Stimulated activated CD8-positive, alpha-beta memory T cell treated with anti-CD3 and anti-CD28 coated beads, Interleukin-15, amount 100 ng/mL, for 4 hours (primary cell): Measurements from ENCODE around the gene JMJD1C.
"Not testable (repeated sequence)": the region's sequence is repeated elsewhere in the genome, so short reads cannot be mapped to it uniquely, and the experiment has no call there.

Experiments used
- DNase-seq, 2 donors: peaks; one replicate each; pipeline ENCODE4 v3.0.0-alpha.2; 2020; ENCODE audit warnings: low read depth in 2 of 2

Gene JMJD1C

DNA sequence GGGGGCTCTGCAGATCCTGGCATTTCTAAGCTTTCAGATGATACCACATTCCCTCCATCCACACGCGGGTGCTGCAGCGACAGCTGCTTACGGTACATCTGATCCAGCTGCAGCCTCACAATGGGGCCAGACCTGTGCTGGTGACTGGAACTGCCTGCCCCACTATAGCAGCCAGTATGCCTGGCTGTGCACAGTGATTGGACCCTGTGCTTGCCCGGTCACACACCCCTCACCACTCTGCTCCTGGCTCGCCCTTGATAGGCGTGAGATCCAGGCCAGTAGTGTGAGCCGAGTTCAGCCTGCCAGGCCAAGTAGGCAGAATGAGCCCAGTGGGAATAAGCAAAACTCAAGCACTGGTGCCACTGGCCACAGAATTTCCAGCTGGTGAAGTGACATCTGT is 167.8 kb downstream of the JMJD1C start:
- no peak for DNase-seq

DNA sequence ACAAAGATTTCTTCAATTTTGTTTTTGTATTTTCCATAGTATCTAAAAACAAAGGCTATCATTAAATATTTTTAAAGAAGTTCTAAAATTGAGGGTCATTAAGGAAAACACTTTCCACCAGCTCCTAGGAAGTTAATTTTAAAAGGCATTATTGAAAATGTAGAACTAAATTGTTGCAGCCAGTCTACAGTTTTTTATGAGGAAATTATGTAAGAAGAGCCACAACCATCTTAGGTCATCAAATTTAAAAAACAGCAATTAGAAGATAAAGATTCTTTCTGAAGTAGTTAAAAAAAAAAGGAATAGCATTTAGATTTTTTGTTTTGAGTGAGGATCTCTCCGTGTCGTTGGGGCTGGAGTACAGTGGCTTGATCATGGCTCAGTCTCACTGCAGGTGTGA is 171.0 kb downstream of the JMJD1C start:
- DNase-seq: no peak

DNA sequence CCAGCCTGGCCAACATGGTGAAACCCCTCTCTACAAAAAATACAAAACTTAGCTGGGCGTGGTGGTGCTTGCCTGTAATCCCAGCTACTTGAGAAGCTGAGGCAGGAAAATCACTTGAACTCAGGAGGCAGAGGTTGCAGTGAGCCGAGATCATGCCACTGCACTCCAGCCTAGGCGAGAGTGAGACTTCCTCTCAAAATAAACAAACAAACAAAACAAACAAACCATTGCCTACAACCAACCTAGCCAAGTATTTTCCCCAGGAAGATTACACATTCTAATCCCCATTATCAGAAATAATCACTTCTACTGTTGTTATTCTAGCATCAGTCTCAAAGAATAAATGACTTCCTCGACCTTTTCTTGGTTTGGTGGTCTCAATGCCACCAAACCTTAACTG is 172.9 kb downstream of the JMJD1C start:
- DNase-seq: not testable (repeated sequence)

DNA sequence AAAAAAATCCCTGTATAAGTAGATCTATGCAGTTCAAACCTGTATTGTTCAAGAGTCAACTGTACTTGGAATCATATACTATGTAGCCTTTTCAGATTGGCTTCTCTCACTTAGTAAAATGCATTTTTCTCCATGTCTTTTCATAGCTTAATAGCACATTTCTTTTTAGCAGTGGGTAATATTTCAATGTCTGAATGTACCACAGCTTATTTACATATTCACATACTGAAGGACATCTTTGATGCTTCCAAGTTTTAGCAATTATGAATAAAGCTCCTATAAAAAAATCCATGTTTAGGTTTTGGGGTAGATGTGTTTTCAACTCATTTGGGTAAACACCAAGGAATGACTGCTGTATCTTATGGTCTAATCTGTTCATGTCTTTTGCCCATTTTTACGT is 177.6 kb downstream of the JMJD1C start:
- DNase-seq: no peak

DNA sequence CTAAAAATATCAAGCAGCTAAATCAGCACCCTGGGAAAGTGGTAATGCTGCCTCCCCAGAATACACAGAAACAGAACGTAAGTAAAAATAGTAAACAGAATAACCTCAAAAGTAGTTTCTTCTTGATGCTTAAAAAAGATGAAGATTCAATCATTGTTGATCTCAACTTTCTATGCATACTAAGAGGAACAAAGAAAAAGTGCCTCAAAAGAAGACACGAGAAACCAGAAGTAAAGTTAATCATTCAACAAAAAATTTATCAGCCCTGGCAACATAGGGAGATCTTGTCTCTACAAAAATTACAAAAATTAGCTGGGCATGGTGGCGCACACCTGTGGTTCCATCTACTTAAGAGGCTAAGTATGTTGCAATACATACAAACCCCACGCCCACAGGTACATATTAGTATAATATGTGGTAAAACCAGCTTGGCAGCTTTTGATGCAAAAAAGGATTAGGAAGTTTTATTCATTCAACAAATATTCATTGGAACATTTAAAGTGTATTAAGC is 179.0 kb downstream of the JMJD1C start:
- no peak for DNase-seq

DNA sequence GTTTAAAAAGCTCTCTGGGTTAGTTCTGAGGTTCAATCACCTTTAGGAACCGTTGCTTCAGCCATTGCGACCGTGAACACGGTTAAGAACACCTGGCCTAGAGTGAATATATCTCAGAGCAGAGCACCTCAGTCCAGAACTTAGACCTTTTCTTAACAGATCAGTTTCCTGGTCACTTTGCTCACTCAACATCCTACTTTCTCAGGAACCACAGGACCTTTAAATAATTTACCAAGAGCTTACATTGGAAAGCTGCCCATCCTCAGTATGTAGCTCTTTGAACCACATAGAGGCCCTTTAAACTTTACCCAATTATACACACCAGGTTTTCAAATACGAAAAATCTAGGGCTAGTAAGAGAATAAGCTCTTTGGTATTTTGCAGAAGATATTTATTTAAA is 179.4 kb downstream of the JMJD1C start:
- DNase-seq: no peak

DNA sequence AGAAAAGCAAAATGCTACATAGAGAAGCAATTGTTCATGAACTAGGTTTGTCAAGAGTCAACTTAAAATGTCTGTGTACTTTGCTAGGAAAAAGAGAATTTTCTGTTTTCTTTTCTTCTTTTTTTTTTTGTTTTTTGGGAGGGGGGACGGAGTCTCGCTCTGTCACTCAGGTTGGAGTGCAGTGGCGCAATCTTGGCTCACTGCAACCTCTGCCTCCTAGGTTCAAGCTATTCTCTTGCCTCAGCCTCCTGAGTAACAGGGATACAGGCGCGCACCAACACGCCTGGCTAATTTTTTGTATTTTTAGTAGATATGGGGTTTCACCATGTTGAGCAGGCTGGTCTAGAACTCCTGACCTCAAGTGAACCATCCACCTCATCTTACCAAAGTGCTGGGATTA is 181.9 kb downstream of the JMJD1C start:
- DNase-seq: not testable (repeated sequence)

DNA sequence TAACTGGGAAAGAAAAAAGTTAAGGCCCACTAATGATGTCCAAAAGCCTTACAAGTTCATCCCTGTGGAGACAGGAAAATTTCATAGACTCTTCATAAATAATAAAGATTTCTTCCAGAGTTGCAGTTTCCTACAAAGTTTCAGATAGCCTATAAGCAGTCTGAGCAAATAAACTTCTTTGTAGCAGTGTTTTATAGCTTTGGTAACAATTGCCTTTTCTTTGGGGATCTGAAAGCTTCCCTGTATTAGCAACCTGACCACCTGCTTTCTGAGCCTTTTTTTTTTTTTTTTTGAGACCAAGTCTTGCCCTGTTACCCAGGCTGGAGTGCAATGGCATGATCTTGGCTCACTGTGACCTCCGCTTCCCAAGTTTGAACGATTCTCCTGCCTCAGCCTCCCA is 182.7 kb downstream of the JMJD1C start:
- DNase-seq: no peak

DNA sequence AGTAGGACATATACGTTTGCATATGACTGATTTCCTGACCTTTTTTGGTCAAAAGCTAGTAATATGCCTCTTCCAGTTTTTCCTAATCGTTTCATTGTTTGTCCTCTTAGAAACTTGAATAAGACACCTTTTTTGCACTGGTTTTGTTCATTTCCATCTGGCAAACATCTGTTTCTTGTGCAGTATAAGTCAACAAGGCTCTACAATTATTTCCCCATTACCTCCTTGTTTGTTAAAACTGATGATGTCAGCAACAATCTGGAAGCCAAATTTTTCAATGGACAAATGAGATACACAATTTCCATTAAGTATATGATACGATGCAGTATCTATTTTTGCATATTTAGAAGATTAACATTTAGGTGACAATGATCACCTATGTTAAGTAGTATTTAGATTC is 183.8 kb downstream of the JMJD1C start:
- DNase-seq: no peak

DNA sequence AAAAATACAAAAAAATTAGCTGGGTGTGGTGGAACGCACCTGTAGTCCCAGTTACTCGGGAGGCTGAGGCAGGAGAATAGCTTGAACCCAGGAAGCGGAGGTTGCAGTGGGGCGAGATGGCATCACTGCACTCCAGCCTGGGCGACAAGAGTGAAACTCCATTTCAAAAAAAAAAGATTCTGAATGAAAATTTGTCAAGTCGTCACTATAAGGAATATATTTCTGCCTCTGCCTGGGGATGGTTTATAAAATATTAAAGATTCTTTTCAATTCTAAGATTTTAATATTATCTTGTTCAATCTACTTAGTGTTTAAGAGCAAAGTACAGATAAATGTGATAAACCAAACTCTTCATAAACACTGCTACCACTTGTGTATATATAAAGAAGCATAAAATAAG is 185.4 kb downstream of the JMJD1C start:
- no peak for DNase-seq

DNA sequence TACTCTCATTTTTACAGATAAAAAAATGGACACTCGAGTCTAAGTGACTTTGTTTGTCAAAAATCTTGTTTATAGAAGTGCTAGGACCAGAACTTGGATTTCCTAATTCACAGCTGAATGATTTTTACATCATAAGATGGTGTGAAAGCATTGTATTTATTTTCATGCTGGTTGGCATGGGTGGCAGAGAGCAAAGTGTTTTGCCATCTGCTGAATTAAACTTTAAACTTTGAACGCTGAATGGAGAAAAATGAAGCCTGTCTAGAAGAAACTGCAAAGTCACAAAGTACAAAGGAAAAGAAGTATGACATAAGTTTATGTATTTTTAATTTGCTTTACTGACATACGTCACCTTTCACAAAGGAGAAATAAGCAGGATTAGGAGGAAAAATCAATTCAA is 190.7 kb downstream of the JMJD1C start:
- DNase-seq: no peak

DNA sequence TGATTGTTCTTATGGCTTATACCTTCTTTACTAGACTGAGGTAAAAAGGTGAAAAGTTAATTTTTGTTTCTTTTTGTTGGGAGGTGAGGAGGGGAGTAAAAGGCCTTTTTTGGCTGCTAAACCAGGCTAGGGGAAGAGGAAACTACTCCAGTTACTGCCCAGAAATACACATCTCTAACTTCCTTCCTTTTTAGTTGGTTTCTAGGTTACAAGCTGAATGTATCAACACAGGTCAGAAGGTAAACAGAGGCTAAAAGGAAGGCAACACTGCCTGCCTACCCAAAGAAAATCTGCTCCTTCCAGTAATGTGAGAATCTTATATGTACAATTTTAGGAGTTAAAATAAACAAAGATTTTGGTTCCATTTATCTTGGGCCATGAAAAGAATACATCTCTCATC is 192.2 kb downstream of the JMJD1C start:
- DNase-seq: no peak

DNA sequence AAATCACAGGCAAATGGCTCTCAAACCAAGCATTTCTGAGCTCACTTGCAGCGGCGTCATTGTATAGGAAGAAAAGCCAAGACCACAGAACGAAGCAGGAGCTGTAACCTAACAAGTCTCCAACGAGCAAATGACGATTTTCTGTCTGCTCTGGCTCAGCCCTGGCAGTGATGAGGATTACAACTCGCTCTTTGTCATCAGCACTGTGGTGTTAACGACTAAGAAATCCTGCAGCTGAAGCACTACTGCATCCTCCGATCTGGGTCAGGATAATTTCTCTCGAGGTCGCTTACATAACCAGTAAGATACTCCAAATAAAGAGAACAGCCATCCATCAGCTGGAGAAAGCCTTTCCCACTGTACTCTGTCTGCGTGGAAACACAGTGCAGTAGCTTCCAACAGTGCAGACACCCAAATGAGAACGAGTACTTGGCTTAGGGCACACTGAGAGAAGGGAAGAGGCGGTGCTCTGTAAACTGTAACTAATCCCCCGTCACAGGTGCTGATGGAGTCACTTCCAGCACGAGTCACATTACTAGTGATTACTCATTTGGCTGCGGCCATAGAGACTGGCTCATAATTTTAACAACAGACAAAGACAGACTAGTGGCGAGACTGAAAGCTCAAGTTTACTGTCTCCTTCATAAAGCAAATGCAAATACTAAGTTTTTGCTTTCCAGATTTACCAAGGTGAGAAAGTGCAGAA is 196.8 kb downstream of the JMJD1C start:
- peak; percentile 30 to 62 for DNase-seq

DNA sequence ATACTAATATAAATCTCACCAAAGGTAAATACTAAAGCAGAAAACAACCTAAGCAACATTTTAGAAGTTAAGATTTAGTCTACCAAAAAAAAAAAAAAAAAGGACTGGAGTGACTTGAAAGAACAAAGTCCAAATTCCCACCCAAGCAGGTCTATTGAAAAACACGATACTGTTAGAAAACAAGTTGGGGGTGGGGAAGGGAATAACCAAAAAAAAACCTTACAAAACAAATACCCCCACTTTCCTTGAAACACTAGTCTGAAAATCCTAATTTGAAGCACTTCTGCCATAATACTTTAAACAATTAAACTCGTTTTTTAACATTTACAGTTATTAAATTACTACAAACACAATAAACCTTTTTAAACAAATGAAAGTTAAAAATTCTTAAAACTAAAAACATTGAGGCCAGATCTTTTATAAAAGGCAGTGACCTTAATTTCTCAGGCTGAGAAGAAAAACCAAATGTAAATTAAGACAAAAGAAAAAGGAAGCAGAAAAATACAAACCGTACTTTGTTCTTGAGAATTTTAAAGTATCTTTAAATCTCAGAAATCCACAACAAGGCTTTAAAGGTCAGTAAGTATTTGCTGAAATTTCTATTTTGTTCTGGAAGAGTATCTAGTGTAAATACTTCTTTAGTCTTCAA is 197.5 kb downstream of the JMJD1C start:
- no peak for DNase-seq

DNA sequence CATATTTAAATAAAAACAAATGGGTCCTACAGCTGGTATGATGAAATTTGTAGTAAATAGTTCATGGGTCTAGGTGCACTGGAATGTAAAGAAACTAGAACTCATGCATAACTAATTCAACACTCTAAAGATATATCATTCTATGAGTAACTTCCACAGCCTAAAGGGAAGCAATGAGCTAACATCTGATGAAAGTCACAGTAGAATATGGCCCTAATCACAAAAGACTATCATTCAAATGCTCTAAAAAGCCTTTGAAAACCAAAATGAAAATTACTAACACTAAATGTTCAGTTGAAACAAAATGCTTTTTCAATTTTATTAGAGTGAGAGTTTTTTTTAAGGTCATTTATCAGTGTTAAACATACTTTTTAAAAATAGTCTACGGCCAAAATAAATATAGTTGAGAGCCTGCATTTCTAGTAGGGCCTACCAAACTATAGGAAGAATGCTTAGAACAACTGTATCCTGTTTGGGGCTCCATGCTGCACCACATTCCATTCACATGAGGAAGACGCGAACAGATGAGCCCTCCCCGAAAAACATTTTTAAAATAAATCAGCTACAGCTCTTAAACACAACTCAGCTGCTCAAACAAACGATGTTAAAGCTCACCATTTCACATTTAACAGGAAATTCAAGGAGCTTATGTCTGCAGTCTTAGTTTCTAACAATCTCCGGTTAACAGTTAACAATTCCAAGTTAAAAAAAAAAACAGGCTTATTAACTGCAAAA is 198.2 kb downstream of the JMJD1C start:
- DNase-seq: no peak

DNA sequence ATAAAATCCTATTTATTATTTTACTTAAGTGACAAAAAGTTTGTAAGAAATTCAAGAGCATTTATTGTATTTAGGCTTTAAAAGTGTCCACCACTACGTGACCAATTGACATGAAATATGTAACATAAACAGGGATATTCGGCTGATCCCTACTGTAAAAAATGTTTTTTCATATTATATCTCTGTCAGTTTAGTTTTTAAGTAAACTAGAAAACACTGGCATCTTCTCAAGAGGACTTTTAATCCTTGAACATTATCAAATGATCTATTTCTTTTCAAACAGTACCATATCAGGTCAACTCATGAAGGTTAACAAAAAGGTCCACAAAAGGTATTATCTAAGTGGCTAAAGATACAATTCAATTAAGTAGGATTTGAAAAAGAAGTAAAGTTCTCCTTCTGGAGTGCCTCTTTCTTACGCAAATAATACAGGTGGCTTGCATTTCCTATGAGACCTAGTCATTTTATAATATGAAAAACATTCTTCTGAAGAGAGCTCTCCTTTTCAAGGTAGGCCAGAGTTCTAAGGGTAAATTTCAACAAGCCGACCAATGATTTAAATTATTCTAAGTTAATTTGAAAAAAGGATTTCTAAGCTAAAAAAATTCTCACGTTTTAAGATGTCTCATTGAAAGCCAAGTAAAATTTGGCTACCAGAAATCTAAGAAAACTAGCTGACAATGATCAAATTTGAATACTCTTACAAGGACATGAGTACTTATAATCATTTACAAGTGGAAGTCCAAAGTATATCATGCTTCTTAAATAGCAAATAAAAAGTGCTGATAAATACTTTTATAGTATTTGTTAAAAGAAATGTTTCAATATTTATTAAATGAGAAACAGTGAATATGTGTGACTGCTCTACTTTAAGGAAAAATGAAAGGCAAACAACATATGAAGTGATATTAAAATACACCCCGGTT is 199.1 kb downstream of the JMJD1C start:
- DNase-seq: no peak

DNA sequence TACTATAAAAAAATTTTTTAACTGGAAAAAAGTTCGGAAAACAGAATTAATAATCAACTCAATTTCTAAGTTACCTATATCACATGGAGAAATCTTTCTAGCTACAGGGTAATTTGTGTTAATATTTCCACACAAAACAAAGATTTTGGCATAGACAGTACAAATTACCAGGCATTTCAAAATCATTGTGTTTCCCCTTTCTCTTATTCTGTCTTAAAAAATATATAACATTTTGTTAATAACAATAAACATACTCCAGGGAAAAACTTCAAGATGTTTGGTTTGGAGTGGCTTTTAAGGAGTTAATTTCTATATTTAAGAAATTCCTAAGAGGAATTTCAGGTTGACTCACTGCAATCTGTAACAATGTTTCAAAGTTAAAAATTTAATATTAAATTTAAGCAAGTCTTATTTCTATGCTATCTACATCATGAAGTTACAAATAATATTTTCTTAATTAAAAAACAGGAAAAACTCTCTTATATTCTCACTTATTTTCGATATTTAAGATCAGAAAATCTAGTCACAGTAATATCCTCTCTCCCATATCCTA is 200.0 kb downstream of the JMJD1C start:
- DNase-seq: no peak

DNA sequence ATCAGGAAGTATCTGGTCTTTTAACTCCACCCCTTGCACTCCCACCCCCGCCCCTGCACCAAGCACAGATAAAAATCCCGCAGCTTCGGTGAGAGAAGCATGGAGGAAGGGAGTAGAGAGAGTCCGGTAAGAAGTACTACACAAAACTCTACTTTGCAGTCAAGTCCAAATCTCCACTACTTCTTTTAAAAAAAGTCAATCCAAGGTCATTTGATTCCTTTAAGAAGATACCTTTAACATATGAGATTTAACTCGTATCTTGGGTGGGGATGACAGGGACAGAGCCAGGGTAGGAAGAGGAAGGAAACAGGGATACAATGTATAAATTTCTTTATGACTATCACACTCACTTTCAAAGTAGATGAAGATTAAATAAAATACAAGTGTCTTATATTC is 200.6 kb downstream of the JMJD1C start:
- peak in 1 of 2 donors; percentile 17 for DNase-seq

DNA sequence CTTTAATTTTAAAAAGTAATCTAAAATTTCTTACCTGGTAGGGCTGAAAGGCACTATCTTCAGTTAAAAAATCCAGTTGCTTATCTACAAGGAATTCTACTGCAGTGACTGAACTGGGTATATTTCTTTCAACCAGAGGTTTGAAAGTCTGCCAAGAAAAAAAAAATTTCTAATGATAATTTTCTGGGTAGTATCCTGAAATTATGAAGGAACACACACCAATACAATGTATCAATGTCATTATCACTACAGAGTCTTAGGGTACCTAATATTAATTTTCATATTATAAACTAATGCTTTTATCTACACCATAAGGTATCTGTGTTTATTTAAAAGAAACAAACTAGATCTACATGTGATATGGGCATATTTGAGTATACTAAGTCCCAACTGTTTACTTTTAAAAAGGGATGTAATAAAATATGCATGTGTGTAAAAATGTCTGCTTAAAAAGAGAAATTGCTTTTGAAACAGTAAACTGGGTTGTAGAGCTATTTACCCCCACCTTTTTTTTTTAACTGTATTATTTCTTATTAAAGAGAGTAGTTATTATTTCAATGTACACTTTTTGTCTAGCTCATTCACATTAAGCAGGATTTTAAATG is 201.1 kb downstream of the JMJD1C start:
- DNase-seq: no peak

DNA sequence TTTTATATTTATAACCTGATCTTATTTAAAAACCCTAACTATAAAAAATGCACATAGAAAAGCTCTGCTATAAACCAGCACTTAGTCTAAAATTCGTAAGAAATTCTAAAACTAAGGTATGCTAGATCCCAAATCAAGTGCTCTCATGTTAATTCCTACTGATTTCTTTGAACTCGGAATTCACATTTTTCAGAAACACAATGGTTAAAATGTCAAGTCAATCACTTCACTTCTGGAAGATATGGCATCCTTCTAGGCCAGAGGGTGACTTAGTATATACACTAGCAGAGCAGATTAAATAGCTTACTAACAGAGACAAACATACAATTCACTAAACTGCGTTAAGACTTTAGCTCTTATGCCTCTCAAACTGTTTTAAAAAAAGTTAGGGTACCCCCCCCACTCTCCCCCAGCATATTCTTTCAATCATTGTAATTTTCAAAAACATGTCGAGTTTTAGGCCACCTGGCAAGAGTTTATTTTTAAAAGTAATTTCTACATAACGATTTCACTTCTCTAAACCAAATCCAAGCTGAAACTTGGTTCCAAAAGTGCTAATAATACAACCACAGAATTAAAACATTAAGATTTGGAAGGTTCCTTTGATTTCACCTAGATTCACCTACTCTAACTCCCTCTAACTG is 203.2 kb downstream of the JMJD1C start:
- no peak for DNase-seq

DNA sequence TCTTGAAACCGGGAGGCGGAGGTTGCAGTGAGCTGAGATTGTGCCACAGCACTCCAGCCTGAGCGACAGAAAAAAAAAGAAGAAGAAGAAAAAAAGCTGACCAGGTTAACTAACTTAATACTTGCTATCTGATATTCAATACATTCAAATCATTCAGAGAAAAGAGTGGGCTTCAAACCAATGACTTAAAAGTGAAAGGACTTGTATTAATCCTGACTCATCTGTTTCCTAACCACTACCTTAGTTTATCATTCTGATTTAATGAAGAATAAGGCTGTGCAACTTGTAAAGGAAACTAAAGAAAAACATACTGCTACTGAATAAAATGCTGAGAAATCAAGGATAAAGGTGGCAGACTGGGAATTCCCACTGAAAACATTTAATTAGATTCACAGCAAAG is 204.3 kb downstream of the JMJD1C start:
- no peak for DNase-seq
